Measurements from ENCODE around the gene C5orf24. TPM values are rescaled to one million over a fixed set of nuclear protein-coding genes. Genes with fewer than 3 reads are reported as not detected.

C5orf24 gene
- total and polyA plus RNA-seq, 10 of the 15 experiments (the other 5 are each of a cell fraction or from before 2014, with no cell fraction given): 5.4 to 26.8 (median 15.6) TPM

- POLR2A ChIA-PET: no interaction called here
- Histone ChIP-seq H3K4me2 (ENCODE audit: control insufficient read depth, insufficient read depth) (no peak overlapping the region; the same call in 1 of the 2 replicates), H3K79me2 (ENCODE audit: control insufficient read depth, insufficient read depth, low read length) (no peaks in the 10 kb centered on the region), H3K27me3 (replicated peaks in 1 of 2; ENCODE audit: control insufficient read depth in 2 of 2, insufficient read depth in 2 of 2, low read length in 1 of 2) (no peaks in the 10 kb centered on the region), H3K4me1 (ENCODE audit: control insufficient read depth, insufficient read depth, low read length) (peaks cover 16% of the 10 kb centered on the region), H3K27ac (ENCODE audit: control insufficient read depth, insufficient read depth) (no peak overlapping the region), H2AFZ (ENCODE audit: control insufficient read depth, low read depth, low read length) (no peak overlapping the region), H3K36me3 (ENCODE audit: control insufficient read depth in 2 of 2, insufficient read depth in 2 of 2, low read length in 1 of 2) (peaks cover 4 to 25% of the 10 kb centered on the region in 2 experiments), H4K20me1 (ENCODE audit: control insufficient read depth, insufficient read depth) (no peaks in the 10 kb centered on the region), H3K9me3 (replicated peaks; ENCODE audit: control insufficient read depth, insufficient read depth, low read length) (no peaks in the 10 kb centered on the region), H3K9ac (ENCODE audit: control insufficient read depth, insufficient read depth, low read length) (no peak overlapping the region), H3K4me3 (no peak overlapping the region)
- CTCF ChIA-PET: interaction anchor here (1.0 kb wide), 1 partner anchor 91 kb away, joined by 4 read pairs; the partner anchor contains the start of gene PCBD2
- SMC1A ChIA-PET (ENCODE audit: uncharacterized antibody, unreplicated experiment): interaction anchor here (1.4 kb wide), 1 partner anchor 17 kb away, joined by 5 read pairs; no protein-coding TSS in a partner anchor
- peak; percentile 83 for ATAC-seq
- RAD21 ChIA-PET (ENCODE audit: unreplicated experiment): interaction anchor here (0.6 kb wide), 1 partner anchor 94 kb away, joined by 3 read pairs; no protein-coding TSS in a partner anchor
- peak; percentile 78 for FAIRE-seq
- in situ Hi-C loops (cut with MboI): no loop called here
- intact Hi-C loops (cut with micrococcal nuclease; ENCODE audit: unreplicated experiment): loop anchor here (5.0 kb wide), 1 partner anchor 88 kb away; no protein-coding TSS in a partner anchor
- no peak for DNase-seq (ENCODE audit: low read depth, low spot score)
- BruUV-seq (replicated peaks): no TSS peak
- TF ChIP-seq ATF7 (IDR thresholded peaks at IDR 0.05; ENCODE audit: low read depth) (peak; percentile 19; the same call in 1 of the 2 replicates), CBX5 (IDR thresholded peaks at IDR 0.05; ENCODE audit: low read depth) (no peak), SUPT20H (IDR thresholded peaks at IDR 0.05; ENCODE audit: borderline replicate concordance, control insufficient read depth, low read depth, low read length) (no peak), SIX5 (IDR thresholded peaks at IDR 0.05; ENCODE audit: low read depth, low read length, severe bottlenecking) (no peak), NR2F1 (conservative IDR thresholded peaks at IDR 0.05) (peak; percentile 56; the same call in 1 of the 2 replicates), EED (IDR thresholded peaks at IDR 0.05; ENCODE audit: low read depth) (no peak), NFIC (IDR thresholded peaks at IDR 0.05; ENCODE audit: low read depth, low read length) (peak; percentile 73; the same call in 1 of the 2 replicates), MEF2B (IDR thresholded peaks at IDR 0.05; ENCODE audit: partially characterized antibody, poor library complexity, severe bottlenecking) (peak; percentile 51), ZBTB4 (CRISPR knock-in tag; IDR thresholded peaks at IDR 0.05) (no peak), ZNF384 (IDR thresholded peaks at IDR 0.05; ENCODE audit: borderline replicate concordance, low read depth, low read length) (no peak), HDAC6 (IDR thresholded peaks at IDR 0.05; ENCODE audit: unreplicated experiment) (no peak), IKZF2 (IDR thresholded peaks at IDR 0.05) (0 out of 4 replicates have a peak, but pooled peaks of 1 of the 2 experiments have one; percentile 1), CBFB (IDR thresholded peaks at IDR 0.05; ENCODE audit: low read depth) (0 out of 2 replicates have a peak, but pooled peaks have one; percentile 44), MTA2 (IDR thresholded peaks at IDR 0.05; ENCODE audit: low read depth) (peak; percentile 39; the same call in 1 of the 2 replicates), RUNX3 (IDR thresholded peaks at IDR 0.05; ENCODE audit: low read length) (peak; percentile 93), GABPA (IDR thresholded peaks at IDR 0.05; ENCODE audit: low read depth) (no peak), FOXK2 (IDR thresholded peaks at IDR 0.05) (no peak), BHLHE40 (IDR thresholded peaks at IDR 0.05; ENCODE audit: borderline replicate concordance in 1 of 2, low read depth in 2 of 2, low read length in 1 of 2) (peak in 1 of 2 experiments; percentile 6; a peak in 1 of 4 replicates)
These were observed 31.9 kb upstream of the C5orf24 start for GRCh38 chr5:134813827-134814226.

Data from GM12878 (cell line).